Fibroblast of villous mesenchyme (primary cell): ENCODE data around the gene SOAT2. TPM values are rescaled to one million over a fixed set of nuclear protein-coding genes. Genes with fewer than 3 reads are reported as not detected.

Experiments
- DNase-seq: peaks from one replicate; pipeline ENCODE4 v3.0.0-alpha.2; 2010; ENCODE audit warnings: low read depth
- H3K4me3 ChIP-seq: 2 replicates; pipeline ENCODE4 v1.5.1; 2011; ENCODE audit warnings: low read depth, mild to moderate bottlenecking, low read length
- CTCF ChIP-seq: IDR thresholded peaks from 2 replicates; pipeline ENCODE4 v1.5.1; 2012; ENCODE audit warnings: low read depth, mild to moderate bottlenecking, low read length; ENCODE audit not compliant: insufficient read depth
- total RNA-seq: library from RNA; depleted of rRNA; stranded (reverse); fragments of >200 nt; gene quantifications from 2 replicates; pipeline ENCODE4 v1.2.3, GENCODE V29; 2012

The SOAT2 gene
- total RNA-seq, 1 donor, result not detected

DNA sequence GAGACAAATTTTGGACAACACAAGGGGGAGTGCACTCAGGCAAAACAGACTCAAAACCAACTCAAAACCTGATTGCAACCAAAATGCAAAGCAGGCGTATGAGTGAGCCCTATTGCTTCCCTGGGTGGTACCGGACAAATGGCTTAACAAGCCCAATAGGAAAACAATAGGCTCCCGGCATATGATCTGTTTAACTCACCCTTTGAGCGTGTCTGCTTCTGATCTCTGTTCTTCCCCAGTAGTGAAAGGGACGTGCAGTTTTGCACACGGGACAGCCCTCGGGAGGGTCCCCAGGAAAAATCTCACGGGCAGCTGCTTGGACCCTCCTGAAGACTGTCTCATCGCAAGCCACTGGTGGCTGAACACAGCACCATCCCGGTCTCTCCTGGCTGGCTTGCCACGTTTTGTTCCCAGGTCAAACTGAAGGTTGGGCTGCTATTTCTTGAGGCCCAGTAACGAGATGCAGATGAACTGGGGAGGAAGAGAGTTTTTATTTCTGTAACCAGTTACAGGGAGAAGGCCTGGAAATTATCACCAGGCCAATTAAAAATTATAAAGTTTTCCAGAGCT is 9.9 kb downstream of the SOAT2 start:
- no peak overlapping the region for H3K4me3 ChIP-seq
- no peak for TF ChIP-seq CTCF
- no peak for DNase-seq

DNA sequence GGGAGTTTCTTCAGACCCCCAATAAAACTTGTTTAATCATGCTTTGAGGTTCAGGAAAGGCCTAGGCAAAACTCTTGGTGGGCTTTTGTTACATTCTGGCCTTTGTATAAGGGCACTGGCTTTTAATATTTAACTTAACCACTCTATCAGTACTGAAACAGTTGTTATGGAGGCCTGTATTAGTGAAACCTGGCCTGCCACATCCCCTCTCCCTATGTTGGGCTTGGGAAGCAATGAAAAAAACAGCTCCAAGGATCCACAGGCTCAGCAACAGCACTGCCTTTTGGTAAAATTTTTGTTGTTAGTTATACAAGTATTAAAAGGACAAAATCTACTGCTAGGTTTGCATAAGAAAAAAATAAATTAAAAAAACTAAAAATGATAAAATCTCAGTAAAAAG is 10.7 kb downstream of the SOAT2 start:
- no peak for TF ChIP-seq CTCF
- no peak for DNase-seq
- no peak overlapping the region for H3K4me3 ChIP-seq

GRCh38 chr12:53115112-53115890 is 12.0 kb downstream of the SOAT2 start:
- no peak for TF ChIP-seq CTCF
- no peak overlapping the region for H3K4me3 ChIP-seq
- no peak for DNase-seq

- H3K4me3 ChIP-seq, result no peak overlapping the region
- TF ChIP-seq CTCF, result no peak
- DNase-seq, result no peak
Observed at GRCh38 chr12:53115891-53116648, 12.8 kb downstream of the SOAT2 start.

- TF ChIP-seq CTCF, result no peak
- no peak overlapping the region for H3K4me3 ChIP-seq
- no peak for DNase-seq
Observed at GRCh38 chr12:53118751-53119300, 15.5 kb downstream of the SOAT2 start.

- DNase-seq, result no peak
- H3K4me3 ChIP-seq, result no peak overlapping the region
- no peak for TF ChIP-seq CTCF
Observed at GRCh38 chr12:53120685-53121525, 17.6 kb downstream of the SOAT2 start.
